Adrenal gland (tissue), 12 donors: ENCODE data around the gene COL23A1. TPM values are rescaled to one million over a fixed set of nuclear protein-coding genes. Genes with fewer than 3 reads are reported as not detected.

ENCODE experiments used
- DNase-seq, 7 donors: peaks; one replicate each; pipeline ENCODE4 v3.0.0-alpha.2; 2019 to 2020
- H3K27ac ChIP-seq, 5 donors: fragments of 200-600 bp; sonication (generic) in 4 of 5; 1 replicate in 3 of 5; 2 replicates in 2 of 5; pipeline versions ENCODE4 v1.5.1 to v1.8.0; 2016 to 2020; ENCODE audit warnings: mild to moderate bottlenecking in 1 of 5
- H3K27me3 ChIP-seq: fragments of 200-600 bp; 2 replicates; pipeline ENCODE4 v1.8.0; 2021
- H3K36me3 ChIP-seq, 2 donors: fragments of 200-600 bp; replicated peaks in 1 of 2; 1 replicate in 1 of 2; 2 replicates in 1 of 2; pipeline versions ENCODE4 v1.5.1 to v1.8.0; 2018 to 2022
- H3K4me1 ChIP-seq, 2 donors: fragments of 200-600 bp; replicated peaks in 1 of 2; 1 replicate in 1 of 2; 2 replicates in 1 of 2; pipeline versions ENCODE4 v1.5.1 to v1.8.0; 2018 to 2021
- H3K4me3 ChIP-seq, 4 donors: fragments of 200-600 bp; sonication (generic) in 3 of 4; one replicate each; pipeline ENCODE4 v1.5.1; 2016 to 2018
- H3K9me3 ChIP-seq, 3 donors: fragments of 200-600 bp; sonication (generic) in 1 of 3; replicated peaks in 1 of 3; 1 replicate in 2 of 3; 2 replicates in 1 of 3; pipeline versions ENCODE4 v1.5.1 to v1.8.0; 2016 to 2021
- POLR2A ChIP-seq, 2 donors: fragments of 450-650 bp; IDR thresholded peaks; one replicate each; pipeline ENCODE4 v1.6.1; 2017; ENCODE audit warnings: antibody characterized with exemption in 2 of 2, mild to moderate bottlenecking in 2 of 2, moderate library complexity in 1 of 2
- WGBS, 4 donors: extraction: QIAGEN DNeasy Blood & Tissue Kit in 2 of 4; methylation state at CpG; one replicate each; pipeline versions ENCODE4 v1.1.5 to v1.1.7; 2013 to 2017; 5-methylcytosine and 5-hydroxymethylcytosine counted together
- intact Hi-C, 2 donors: fragments of 100-400 bp; cut with DNase I; formaldehyde crosslinking; loops; one replicate each; pipeline versions ENCODE4 v1.14.1 to v1.15.0; 2022 to 2023
- polyA plus RNA-seq, 3 donors: library from polyadenylated mRNA; stranded (reverse); fragments of 200-250 nt in 2 of 3; fragments of 350-450 nt in 1 of 3; fragmentation: Illumina TruSeq in 1 of 3; extraction: RNeasy Lipid Tissue Mini Kit (QIAGEN cat#74804) in 1 of 3; gene quantifications; one replicate each; pipeline ENCODE4 v1.2.3, GENCODE V29; 2013 to 2014
- total RNA-seq, 9 donors: library from RNA; depleted of rRNA in 4 of 9; stranded (reverse); fragments of >200 nt in 4 of 9; fragments of 120-200 nt in 1 of 9; fragmentation: NEBNext Ultra II Directional in 1 of 9; extraction: Animal tissue kit (Norgen Biotek cat#: 25700) in 1 of 9; gene quantifications; one replicate each; pipeline versions ENCODE4 v1.1.0 to v1.2.4, GENCODE V29; 2013 to 2023
- TF ChIP-seq, protein P1 (sequence below), 6 experiments: fragments of 450-650 bp in 4 of 6; fragments of 200-600 bp in 2 of 6; sonication (generic) in 1 of 6; IDR thresholded peaks; 1 replicate in 5 of 6; 2 replicates in 1 of 6; pipeline versions ENCODE4 v1.5.1 to v1.8.0; 2016 to 2021; ENCODE audit warnings: antibody characterized with exemption in 6 of 6, mild to moderate bottlenecking in 2 of 6, moderate library complexity in 1 of 6
- donor health status: healthy with polysubstance abuse.
- donor health status: Bipolar disorder and iron deficiency.
- donor health status: DM: yes; HTN: yes; CAD: no.
- donor health status: DM: no; HTN: no; CAD: no.
- donor health status: DM: no; HTN: no; CAD: no.
- donor health status: DM: yes; HTN: yes; CAD: no.

COL23A1 gene
- total and polyA plus RNA-seq, 12 donors: 0.09 to 4.4 (median 0.88) TPM

DNA sequence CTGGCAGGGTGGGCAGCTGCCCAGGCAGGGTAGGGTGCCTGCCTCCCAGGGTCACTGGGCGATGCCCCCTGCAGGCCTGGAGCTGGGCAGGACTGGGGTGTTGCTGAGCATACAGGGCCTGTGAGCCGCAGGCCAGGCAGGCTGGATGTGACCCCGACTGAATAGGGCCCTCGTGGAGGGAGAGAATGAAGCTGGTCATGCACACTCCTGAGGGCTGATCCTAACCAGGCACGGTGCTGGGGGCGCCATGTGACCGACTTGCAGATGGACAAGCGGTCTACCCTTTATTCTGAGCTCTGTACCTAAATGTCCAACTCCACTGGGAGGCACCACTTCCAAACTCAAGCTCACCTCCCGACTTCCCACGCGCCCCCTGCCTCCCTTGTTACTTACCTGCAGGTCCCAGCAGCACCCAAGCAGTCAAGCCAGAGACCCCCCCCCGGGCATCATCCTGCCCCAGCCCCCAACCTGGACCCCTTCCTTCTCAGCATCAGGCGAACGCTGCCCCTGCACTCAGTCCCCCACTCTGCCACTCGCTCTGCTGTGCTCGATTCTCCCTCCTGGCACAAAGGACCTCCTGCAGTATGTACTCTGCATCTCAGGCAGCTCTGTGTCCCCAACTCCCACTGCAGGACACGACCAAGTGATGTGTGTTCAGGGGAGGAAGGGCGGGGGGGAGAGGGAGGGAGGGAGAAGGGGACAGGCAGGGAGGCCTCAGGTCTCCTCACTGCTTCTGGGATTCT, 280.8 kb downstream of the COL23A1 start:
- H3K9me3 ChIP-seq: no peaks in the 10 kb centered on the region
- no peaks in the 10 kb centered on the region for H3K4me1 ChIP-seq
- H3K27ac ChIP-seq: no peak overlapping the region
- no peaks in the 10 kb centered on the region for H3K27me3 ChIP-seq
- no peak overlapping the region for H3K4me3 ChIP-seq
- TF ChIP-seq, protein P1, sequence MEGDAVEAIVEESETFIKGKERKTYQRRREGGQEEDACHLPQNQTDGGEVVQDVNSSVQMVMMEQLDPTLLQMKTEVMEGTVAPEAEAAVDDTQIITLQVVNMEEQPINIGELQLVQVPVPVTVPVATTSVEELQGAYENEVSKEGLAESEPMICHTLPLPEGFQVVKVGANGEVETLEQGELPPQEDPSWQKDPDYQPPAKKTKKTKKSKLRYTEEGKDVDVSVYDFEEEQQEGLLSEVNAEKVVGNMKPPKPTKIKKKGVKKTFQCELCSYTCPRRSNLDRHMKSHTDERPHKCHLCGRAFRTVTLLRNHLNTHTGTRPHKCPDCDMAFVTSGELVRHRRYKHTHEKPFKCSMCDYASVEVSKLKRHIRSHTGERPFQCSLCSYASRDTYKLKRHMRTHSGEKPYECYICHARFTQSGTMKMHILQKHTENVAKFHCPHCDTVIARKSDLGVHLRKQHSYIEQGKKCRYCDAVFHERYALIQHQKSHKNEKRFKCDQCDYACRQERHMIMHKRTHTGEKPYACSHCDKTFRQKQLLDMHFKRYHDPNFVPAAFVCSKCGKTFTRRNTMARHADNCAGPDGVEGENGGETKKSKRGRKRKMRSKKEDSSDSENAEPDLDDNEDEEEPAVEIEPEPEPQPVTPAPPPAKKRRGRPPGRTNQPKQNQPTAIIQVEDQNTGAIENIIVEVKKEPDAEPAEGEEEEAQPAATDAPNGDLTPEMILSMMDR (IDR thresholded peaks at IDR 0.05): no peak
- no peak for TF ChIP-seq POLR2A (IDR thresholded peaks at IDR 0.05)
- H3K36me3 ChIP-seq: no peaks in the 10 kb centered on the region
- WGBS, 4 donors: 72 to 88% (median 77%) methylated on average over 10 to 18 of the region's 18 CpGs
- DNase-seq: peak in 1 of 7 donors; percentile 4
- intact Hi-C loops: no loop called here

DNA sequence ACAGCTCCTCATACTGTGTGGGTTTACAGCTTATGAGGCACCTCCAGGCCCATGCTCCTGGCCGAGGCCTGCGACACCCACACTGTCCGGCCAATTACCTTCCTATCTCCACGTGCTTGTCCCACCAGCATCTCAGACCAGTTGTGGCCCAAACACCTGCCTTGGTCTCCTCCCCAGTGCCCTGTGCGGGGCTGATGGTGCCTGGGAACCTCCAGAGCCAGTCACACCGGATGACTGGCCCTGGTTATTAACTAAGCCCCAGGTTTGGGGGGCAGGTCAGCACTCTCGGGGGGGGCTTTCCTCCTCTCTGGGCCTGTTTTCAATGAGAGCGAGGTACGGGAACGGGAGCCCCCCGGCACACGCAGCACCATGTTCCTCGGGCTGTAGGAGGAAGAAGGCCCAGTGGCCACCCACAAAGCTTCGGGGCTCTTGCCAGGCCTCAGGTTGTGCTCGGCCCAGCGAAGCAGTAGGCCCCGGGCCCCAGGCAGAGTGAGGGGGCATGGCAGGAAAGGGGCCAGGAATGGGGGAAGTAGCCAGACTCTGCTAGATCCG, 281.6 kb downstream of the COL23A1 start:
- Histone ChIP-seq H3K4me3 (no peak overlapping the region), H3K9me3 (no peaks in the 10 kb centered on the region), H3K36me3 (no peaks in the 10 kb centered on the region), H3K27ac (no peak overlapping the region), H3K27me3 (no peaks in the 10 kb centered on the region), H3K4me1 (no peaks in the 10 kb centered on the region)
- TF ChIP-seq, protein P1 (IDR thresholded peaks at IDR 0.05): no peak
- no peak for TF ChIP-seq POLR2A (IDR thresholded peaks at IDR 0.05)
- intact Hi-C loops: no loop called here
- no peak for DNase-seq
- 86 to 94% (median 87%) methylated on average over 8 to 18 of the region's 18 CpGs for WGBS, 4 donors

GRCh38 chr5:178307267-178308045, 282.7 kb downstream of the COL23A1 start:
- no peak for DNase-seq
- Histone ChIP-seq H3K27me3 (no peaks in the 10 kb centered on the region), H3K4me1 (no peaks in the 10 kb centered on the region), H3K4me3 (no peak overlapping the region), H3K9me3 (no peaks in the 10 kb centered on the region), H3K36me3 (no peaks in the 10 kb centered on the region), H3K27ac (no peak overlapping the region)
- intact Hi-C loops: no loop called here
- 81 to 87% (median 84%) methylated on average over 27 to 30 of the region's 30 CpGs for WGBS, 4 donors
- TF ChIP-seq, protein P1 (IDR thresholded peaks at IDR 0.05): no peak
- TF ChIP-seq POLR2A (IDR thresholded peaks at IDR 0.05): no peak

GRCh38 chr5:178306430-178307225, 283.6 kb downstream of the COL23A1 start:
- intact Hi-C loops: no loop called here
- Histone ChIP-seq H3K4me1 (no peaks in the 10 kb centered on the region), H3K9me3 (no peaks in the 10 kb centered on the region), H3K27ac (no peak overlapping the region), H3K27me3 (no peaks in the 10 kb centered on the region), H3K4me3 (no peak overlapping the region), H3K36me3 (no peaks in the 10 kb centered on the region)
- TF ChIP-seq POLR2A (IDR thresholded peaks at IDR 0.05): no peak
- TF ChIP-seq, protein P1 (IDR thresholded peaks at IDR 0.05): no peak
- no peak for DNase-seq
- 79 to 85% (median 83%) methylated on average over 20 to 23 of the region's 23 CpGs for WGBS, 4 donors
